PC-3 (cell line): Measurements from ENCODE around the gene CTTNBP2NL. TPM values are rescaled to one million over a fixed set of nuclear protein-coding genes. Genes with fewer than 3 reads are reported as not detected.

Experiments used
- ATAC-seq: fragments of 200-7000 bp; cut with Tn5 transposase; 2 replicates; pipeline ENCODE4 v1.9.1; 2020; ENCODE audit warnings: mild to moderate bottlenecking, moderate library complexity
- BruUV-seq: library from RNA; stranded (reverse); fragments of 400-500 nt; replicated peaks from 2 replicates; lab custom pipeline; 2021; lab: Mats Ljungman, UMichigan
- CTCF ChIA-PET: fragments of 300-600 bp; sonication (Branson Sonifier 250); formaldehyde crosslinking; loops from one replicate; lab custom pipeline; 2022; ENCODE audit warnings: antibody characterized with exemption; lab: Charles Lee
- POLR2A ChIA-PET: fragments of 300-600 bp; sonication (Branson Sonifier 250); formaldehyde crosslinking; loops from one replicate; lab custom pipeline; 2022; ENCODE audit warnings: antibody characterized with exemption; ENCODE audit not compliant: unreplicated experiment; lab: Charles Lee
- DNase-seq: peaks from one replicate; pipeline ENCODE4 v3.0.0-alpha.2; 2015
- H2AFZ ChIP-seq: fragments of 300-600 bp; sonication (generic); 2 replicates; pipeline ENCODE4 v1.6.0; 2016; ENCODE audit warnings: antibody characterized with exemption, low read length
- H3F3A ChIP-seq: fragments of 300-600 bp; sonication (generic); one replicate; pipeline ENCODE4 v1.6.0; 2017; ENCODE audit warnings: antibody characterized with exemption, low read length, control low read depth, mild to moderate bottlenecking; ENCODE audit not compliant: unreplicated experiment
- H3K27ac ChIP-seq: fragments of 300-600 bp; sonication (generic); 2 replicates; pipeline ENCODE4 v1.5.1; 2016; ENCODE audit warnings: mild to moderate bottlenecking, low read length
- H3K27me3 ChIP-seq: fragments of 300-600 bp; sonication (generic); 2 replicates; pipeline ENCODE4 v1.6.1; 2016; ENCODE audit warnings: low read length, mixed read lengths
- H3K36me3 ChIP-seq: fragments of 300-600 bp; sonication (generic); 2 replicates; pipeline ENCODE4 v1.6.1; 2016; ENCODE audit warnings: low read depth, mixed run types, low read length, mixed read lengths
- H3K4me1 ChIP-seq: fragments of 300-600 bp; sonication (generic); 2 replicates; pipeline ENCODE4 v1.5.1; 2016; ENCODE audit warnings: low read length; ENCODE audit not compliant: insufficient read depth
- H3K4me2 ChIP-seq: fragments of 300-600 bp; sonication (generic); 2 replicates; pipeline ENCODE4 v1.6.0; 2016; ENCODE audit warnings: low read length
- H3K4me3 ChIP-seq: fragments of 300-600 bp; sonication (generic); 2 replicates; pipeline ENCODE4 v1.5.1; 2016; ENCODE audit warnings: mild to moderate bottlenecking, low read length, mixed read lengths
- H3K79me2 ChIP-seq: fragments of 300-600 bp; sonication (generic); 2 replicates; pipeline ENCODE4 v1.6.1; 2017; ENCODE audit warnings: low read length, mixed read lengths
- H3K9ac ChIP-seq: fragments of 300-600 bp; sonication (generic); 2 replicates; pipeline ENCODE4 v1.6.0; 2016; ENCODE audit warnings: mild to moderate bottlenecking, low read length
- H3K9me2 ChIP-seq: fragments of 300-600 bp; sonication (generic); replicated peaks from 2 replicates; pipeline ENCODE4 v1.6.1; 2016; ENCODE audit warnings: mixed run types, low read length, mixed read lengths
- H3K9me3 ChIP-seq: fragments of 300-600 bp; sonication (generic); 2 replicates; pipeline ENCODE4 v1.6.1; 2016; ENCODE audit warnings: low read length, mixed read lengths
- H4K20me1 ChIP-seq: fragments of 300-600 bp; sonication (generic); 2 replicates; pipeline ENCODE4 v1.6.1; 2016; ENCODE audit warnings: low read length, mixed read lengths
- EZH2 ChIP-seq: fragments of 300-600 bp; sonication (generic); IDR thresholded peaks from one replicate; pipeline ENCODE4 v1.6.1; 2017; ENCODE audit warnings: antibody characterized with exemption, mild to moderate bottlenecking, low read length; ENCODE audit not compliant: unreplicated experiment
- EZH2phosphoT487 ChIP-seq: fragments of 300-600 bp; sonication (generic); IDR thresholded peaks from 2 replicates; pipeline ENCODE4 v1.6.1; 2018; ENCODE audit warnings: mild to moderate bottlenecking, antibody characterized with exemption, low read length, borderline replicate concordance
- intact Hi-C: fragments of 100-400 bp; cut with micrococcal nuclease; formaldehyde crosslinking; loops from 2 replicates; pipeline ENCODE4 v1.9.0; 2023
- total RNA-seq: library from RNA; depleted of rRNA; stranded (reverse); fragments of >200 nt; gene quantifications from 2 replicates; pipeline ENCODE4 v1.2.3, GENCODE V29; 2014
- TF ChIP-seq, protein P1 (sequence below): fragments of 300-600 bp; sonication (generic); conservative IDR thresholded peaks from 2 replicates; pipeline ENCODE4 v1.5.1; 2017; ENCODE audit warnings: antibody characterized with exemption, low read depth, mild to moderate bottlenecking, low read length

Gene CTTNBP2NL
- total RNA-seq, 1 experiment from 2014 or later, result 9.8 TPM

- H2AFZ ChIP-seq, result no peak overlapping the region
- DNase-seq, result no peak
- no peak for ATAC-seq
- TF ChIP-seq, protein P1, sequence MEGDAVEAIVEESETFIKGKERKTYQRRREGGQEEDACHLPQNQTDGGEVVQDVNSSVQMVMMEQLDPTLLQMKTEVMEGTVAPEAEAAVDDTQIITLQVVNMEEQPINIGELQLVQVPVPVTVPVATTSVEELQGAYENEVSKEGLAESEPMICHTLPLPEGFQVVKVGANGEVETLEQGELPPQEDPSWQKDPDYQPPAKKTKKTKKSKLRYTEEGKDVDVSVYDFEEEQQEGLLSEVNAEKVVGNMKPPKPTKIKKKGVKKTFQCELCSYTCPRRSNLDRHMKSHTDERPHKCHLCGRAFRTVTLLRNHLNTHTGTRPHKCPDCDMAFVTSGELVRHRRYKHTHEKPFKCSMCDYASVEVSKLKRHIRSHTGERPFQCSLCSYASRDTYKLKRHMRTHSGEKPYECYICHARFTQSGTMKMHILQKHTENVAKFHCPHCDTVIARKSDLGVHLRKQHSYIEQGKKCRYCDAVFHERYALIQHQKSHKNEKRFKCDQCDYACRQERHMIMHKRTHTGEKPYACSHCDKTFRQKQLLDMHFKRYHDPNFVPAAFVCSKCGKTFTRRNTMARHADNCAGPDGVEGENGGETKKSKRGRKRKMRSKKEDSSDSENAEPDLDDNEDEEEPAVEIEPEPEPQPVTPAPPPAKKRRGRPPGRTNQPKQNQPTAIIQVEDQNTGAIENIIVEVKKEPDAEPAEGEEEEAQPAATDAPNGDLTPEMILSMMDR, result no peak
- TF ChIP-seq EZH2, result no peak
- no peak for TF ChIP-seq EZH2phosphoT487
- no peak overlapping the region for H3K9ac ChIP-seq
- H3K9me3 ChIP-seq, result no peaks in the 10 kb centered on the region
- H3K4me3 ChIP-seq, result no peak overlapping the region
- H3K27ac ChIP-seq, result no peak overlapping the region
- no peaks in the 10 kb centered on the region for H3F3A ChIP-seq
- no peak overlapping the region for H3K4me2 ChIP-seq
- H4K20me1 ChIP-seq, result no peaks in the 10 kb centered on the region
- CTCF ChIA-PET, result interaction anchor here (0.6 kb wide), 1 partner anchor 1478 kb away, joined by 4 read pairs; no protein-coding TSS in a partner anchor
- intact Hi-C loops, result no loop called here
- no peaks in the 10 kb centered on the region for H3K4me1 ChIP-seq
- no peaks in the 10 kb centered on the region for H3K9me2 ChIP-seq
- peaks cover 5% of the 10 kb centered on the region; the same call in 1 of the 2 replicates for H3K36me3 ChIP-seq
- POLR2A ChIA-PET, result no interaction called here
- H3K27me3 ChIP-seq, result no peaks in the 10 kb centered on the region
- H3K79me2 ChIP-seq, result no peaks in the 10 kb centered on the region
- no TSS peak for BruUV-seq
Measured at GRCh38 chr1:112429749-112430148, 33.7 kb downstream of the CTTNBP2NL start.

GRCh38 chr1:112431038-112431437 is 35.0 kb downstream of the CTTNBP2NL start:
- no peaks in the 10 kb centered on the region for H4K20me1 ChIP-seq
- no peak overlapping the region for H3K4me3 ChIP-seq
- ChIA-PET POLR2A (no interaction called here), CTCF (no interaction called here)
- no peak overlapping the region for H3K4me2 ChIP-seq
- no peak overlapping the region for H2AFZ ChIP-seq
- no peak for DNase-seq
- TF ChIP-seq, protein P1, result no peak
- no peak for TF ChIP-seq EZH2
- no peak for TF ChIP-seq EZH2phosphoT487
- no peak overlapping the region for H3K9ac ChIP-seq
- peaks cover 5% of the 10 kb centered on the region; the same call in 1 of the 2 replicates for H3K36me3 ChIP-seq
- no peaks in the 10 kb centered on the region for H3K9me2 ChIP-seq
- intact Hi-C loops, result no loop called here
- H3K4me1 ChIP-seq, result no peaks in the 10 kb centered on the region
- ATAC-seq, result no peak
- no peak overlapping the region for H3K27ac ChIP-seq
- no peaks in the 10 kb centered on the region for H3F3A ChIP-seq
- no peaks in the 10 kb centered on the region for H3K9me3 ChIP-seq
- no peaks in the 10 kb centered on the region for H3K79me2 ChIP-seq
- H3K27me3 ChIP-seq, result no peaks in the 10 kb centered on the region
- BruUV-seq, result no TSS peak

DNA sequence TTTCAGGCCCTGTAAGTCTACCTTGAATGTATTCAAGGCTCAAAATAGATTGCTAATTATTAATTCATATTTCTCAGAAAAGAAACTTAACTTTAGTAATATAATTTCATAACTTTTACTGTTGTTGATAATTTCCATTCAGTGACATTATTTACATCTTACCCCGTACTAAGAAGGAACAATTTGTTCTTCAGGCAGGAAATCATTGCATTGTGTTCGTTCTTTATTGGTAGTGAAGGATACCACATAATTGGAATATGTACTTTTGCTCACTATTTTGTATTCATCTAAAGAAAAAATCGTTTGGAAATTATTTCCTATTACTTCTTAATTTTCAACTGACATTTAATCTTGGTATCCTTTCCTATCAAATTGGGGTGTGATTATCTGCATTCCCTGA is 39.4 kb downstream of the CTTNBP2NL start:
- no peak for DNase-seq
- Histone ChIP-seq H3K27ac (no peak overlapping the region), H4K20me1 (no peaks in the 10 kb centered on the region), H3K9me3 (no peaks in the 10 kb centered on the region), H3K4me2 (no peak overlapping the region), H2AFZ (no peak overlapping the region), H3K27me3 (no peaks in the 10 kb centered on the region), H3F3A (no peaks in the 10 kb centered on the region), H3K9me2 (no peaks in the 10 kb centered on the region), H3K79me2 (no peaks in the 10 kb centered on the region), H3K36me3 (no peaks in the 10 kb centered on the region), H3K4me1 (no peaks in the 10 kb centered on the region), H3K4me3 (no peak overlapping the region), H3K9ac (no peak overlapping the region)
- POLR2A ChIA-PET, result no interaction called here
- no TSS peak for BruUV-seq
- TF ChIP-seq EZH2phosphoT487, result no peak
- TF ChIP-seq, protein P1, result no peak
- no peak for TF ChIP-seq EZH2
- ATAC-seq, result no peak
- CTCF ChIA-PET, result no interaction called here
- intact Hi-C loops, result no loop called here
